Measurements from ENCODE around the gene OSBPL1A. TPM values are rescaled to one million over a fixed set of nuclear protein-coding genes. Genes with fewer than 3 reads are reported as not detected.

The OSBPL1A gene
- total and polyA plus RNA-seq, 9 donors: 43.0 to 68.0 (median 56.7) TPM

GRCh38 chr18:24317370-24317769, 80.3 kb downstream of the OSBPL1A start:
- H3K4me3 ChIP-seq (ENCODE audit: low read length): no peak overlapping the region
- H3K9me3 ChIP-seq (replicated peaks; ENCODE audit: control insufficient read depth, low read depth, low read length): no peaks in the 10 kb centered on the region
- no peaks in the 10 kb centered on the region for H3K4me1 ChIP-seq (ENCODE audit: control insufficient read depth, insufficient read depth, low read length)
- H3K27ac ChIP-seq (ENCODE audit: low read length): no peak overlapping the region
- no peak for DNase-seq
- no peaks in the 10 kb centered on the region for H3K27me3 ChIP-seq (ENCODE audit: control insufficient read depth, insufficient read depth, low read length)
- peaks cover 2% of the 10 kb centered on the region for H3K36me3 ChIP-seq (ENCODE audit: control insufficient read depth, insufficient read depth, low read length)

- Histone ChIP-seq H3K27ac (ENCODE audit: low read length) (no peak overlapping the region), H3K36me3 (ENCODE audit: control insufficient read depth, insufficient read depth, low read length) (peaks cover 2% of the 10 kb centered on the region), H3K27me3 (ENCODE audit: control insufficient read depth, insufficient read depth, low read length) (no peaks in the 10 kb centered on the region), H3K9me3 (replicated peaks; ENCODE audit: control insufficient read depth, low read depth, low read length) (no peaks in the 10 kb centered on the region), H3K4me3 (ENCODE audit: low read length) (no peak overlapping the region), H3K4me1 (ENCODE audit: control insufficient read depth, insufficient read depth, low read length) (no peaks in the 10 kb centered on the region)
- DNase-seq: no peak
- WGBS (ENCODE audit: insufficient coverage): no CpG with 5 or more reads among the region's 1 CpG
Observed at GRCh38 chr18:24315170-24315569, 82.5 kb downstream of the OSBPL1A start.

- Histone ChIP-seq H3K4me1 (ENCODE audit: control insufficient read depth, insufficient read depth, low read length) (no peaks in the 10 kb centered on the region), H3K27me3 (ENCODE audit: control insufficient read depth, insufficient read depth, low read length) (no peaks in the 10 kb centered on the region), H3K27ac (ENCODE audit: low read length) (no peak overlapping the region), H3K36me3 (ENCODE audit: control insufficient read depth, insufficient read depth, low read length) (peaks cover 7% of the 10 kb centered on the region), H3K4me3 (ENCODE audit: low read length) (no peak overlapping the region), H3K9me3 (replicated peaks; ENCODE audit: control insufficient read depth, low read depth, low read length) (no peaks in the 10 kb centered on the region)
- no peak for DNase-seq
- WGBS (ENCODE audit: insufficient coverage): no CpG with 5 or more reads among the region's 2 CpGs
Observed at GRCh38 chr18:24306201-24306600, 91.4 kb downstream of the OSBPL1A start.

GRCh38 chr18:24300703-24301102, 96.9 kb downstream of the OSBPL1A start:
- H3K4me1 ChIP-seq (ENCODE audit: control insufficient read depth, insufficient read depth, low read length): no peaks in the 10 kb centered on the region
- 100% methylated on average over 1 of the region's 3 CpGs for WGBS (ENCODE audit: insufficient coverage)

GRCh38 chr18:24296276-24296675, 101.3 kb downstream of the OSBPL1A start:
- no CpG with 5 or more reads among the region's 3 CpGs for WGBS (ENCODE audit: insufficient coverage)
- no peaks in the 10 kb centered on the region for H3K27me3 ChIP-seq (ENCODE audit: control insufficient read depth, insufficient read depth, low read length)
- DNase-seq: no peak
- no peak overlapping the region for H3K4me3 ChIP-seq (ENCODE audit: low read length)
- no peaks in the 10 kb centered on the region for H3K9me3 ChIP-seq (replicated peaks; ENCODE audit: control insufficient read depth, low read depth, low read length)
- H3K4me1 ChIP-seq (ENCODE audit: control insufficient read depth, insufficient read depth, low read length): no peaks in the 10 kb centered on the region
- no peak overlapping the region for H3K27ac ChIP-seq (ENCODE audit: low read length)
- H3K36me3 ChIP-seq (ENCODE audit: control insufficient read depth, insufficient read depth, low read length): peaks cover 2% of the 10 kb centered on the region

More at GRCh38 chr18:24300703-24301102, 96.9 kb downstream of the OSBPL1A start:
- Histone ChIP-seq H3K9me3 (replicated peaks; ENCODE audit: control insufficient read depth, low read depth, low read length) (no peaks in the 10 kb centered on the region), H3K27me3 (ENCODE audit: control insufficient read depth, insufficient read depth, low read length) (no peaks in the 10 kb centered on the region), H3K4me3 (ENCODE audit: low read length) (no peak overlapping the region), H3K27ac (ENCODE audit: low read length) (no peak overlapping the region), H3K36me3 (ENCODE audit: control insufficient read depth, insufficient read depth, low read length) (peaks cover 8% of the 10 kb centered on the region)
- no peak for DNase-seq

- no peaks in the 10 kb centered on the region for H3K36me3 ChIP-seq (ENCODE audit: control insufficient read depth, insufficient read depth, low read length)
- no peaks in the 10 kb centered on the region for H3K9me3 ChIP-seq (replicated peaks; ENCODE audit: control insufficient read depth, low read depth, low read length)
- DNase-seq: no peak
- no peak overlapping the region for H3K27ac ChIP-seq (ENCODE audit: low read length)
- H3K27me3 ChIP-seq (ENCODE audit: control insufficient read depth, insufficient read depth, low read length): no peaks in the 10 kb centered on the region
- H3K4me3 ChIP-seq (ENCODE audit: low read length): no peak overlapping the region
- no peaks in the 10 kb centered on the region for H3K4me1 ChIP-seq (ENCODE audit: control insufficient read depth, insufficient read depth, low read length)
- WGBS (ENCODE audit: insufficient coverage): 79% methylated on average over 10 of the region's 12 CpGs
Observed at GRCh38 chr18:24293254-24293653, 104.4 kb downstream of the OSBPL1A start.

GRCh38 chr18:24278591-24278990, 119.0 kb downstream of the OSBPL1A start:
- H3K27ac ChIP-seq (ENCODE audit: low read length): no peak overlapping the region
- no peak for DNase-seq
- no peaks in the 10 kb centered on the region for H3K27me3 ChIP-seq (ENCODE audit: control insufficient read depth, insufficient read depth, low read length)
- no peak overlapping the region for H3K4me3 ChIP-seq (ENCODE audit: low read length)
- H3K4me1 ChIP-seq (ENCODE audit: control insufficient read depth, insufficient read depth, low read length): no peaks in the 10 kb centered on the region
- no peaks in the 10 kb centered on the region for H3K9me3 ChIP-seq (replicated peaks; ENCODE audit: control insufficient read depth, low read depth, low read length)
- WGBS (ENCODE audit: insufficient coverage): no CpG with 5 or more reads among the region's 3 CpGs
- H3K36me3 ChIP-seq (ENCODE audit: control insufficient read depth, insufficient read depth, low read length): no peaks in the 10 kb centered on the region

- Histone ChIP-seq H3K36me3 (ENCODE audit: control insufficient read depth, insufficient read depth, low read length) (no peaks in the 10 kb centered on the region), H3K9me3 (replicated peaks; ENCODE audit: control insufficient read depth, low read depth, low read length) (no peaks in the 10 kb centered on the region), H3K4me3 (ENCODE audit: low read length) (no peak overlapping the region), H3K27me3 (ENCODE audit: control insufficient read depth, insufficient read depth, low read length) (no peaks in the 10 kb centered on the region), H3K27ac (ENCODE audit: low read length) (no peak overlapping the region), H3K4me1 (ENCODE audit: control insufficient read depth, insufficient read depth, low read length) (no peaks in the 10 kb centered on the region)
- no CpG with 5 or more reads among the region's 4 CpGs for WGBS (ENCODE audit: insufficient coverage)
- DNase-seq: no peak
Observed at GRCh38 chr18:24277516-24278195, 120.0 kb downstream of the OSBPL1A start.

- H3K4me3 ChIP-seq (ENCODE audit: low read length): no peak overlapping the region
- no peaks in the 10 kb centered on the region for H3K36me3 ChIP-seq (ENCODE audit: control insufficient read depth, insufficient read depth, low read length)
- H3K27me3 ChIP-seq (ENCODE audit: control insufficient read depth, insufficient read depth, low read length): no peaks in the 10 kb centered on the region
- no peaks in the 10 kb centered on the region for H3K4me1 ChIP-seq (ENCODE audit: control insufficient read depth, insufficient read depth, low read length)
- DNase-seq: no peak
- no peaks in the 10 kb centered on the region for H3K9me3 ChIP-seq (replicated peaks; ENCODE audit: control insufficient read depth, low read depth, low read length)
- no peak overlapping the region for H3K27ac ChIP-seq (ENCODE audit: low read length)
Observed at GRCh38 chr18:24276994-24277393, 120.6 kb downstream of the OSBPL1A start.

GRCh38 chr18:24274837-24275236, 122.8 kb downstream of the OSBPL1A start:
- Histone ChIP-seq H3K27me3 (ENCODE audit: control insufficient read depth, insufficient read depth, low read length) (no peaks in the 10 kb centered on the region), H3K9me3 (replicated peaks; ENCODE audit: control insufficient read depth, low read depth, low read length) (no peaks in the 10 kb centered on the region), H3K27ac (ENCODE audit: low read length) (no peak overlapping the region), H3K4me3 (ENCODE audit: low read length) (no peak overlapping the region), H3K36me3 (ENCODE audit: control insufficient read depth, insufficient read depth, low read length) (no peaks in the 10 kb centered on the region), H3K4me1 (ENCODE audit: control insufficient read depth, insufficient read depth, low read length) (peaks cover 2% of the 10 kb centered on the region)
- peak; percentile 69 for DNase-seq
- WGBS (ENCODE audit: insufficient coverage): 40% methylated on average over 3 of the region's 3 CpGs

GRCh38 chr18:24273596-24273995, 124.0 kb downstream of the OSBPL1A start:
- Histone ChIP-seq H3K36me3 (ENCODE audit: control insufficient read depth, insufficient read depth, low read length) (no peaks in the 10 kb centered on the region), H3K4me3 (ENCODE audit: low read length) (no peak overlapping the region), H3K27me3 (ENCODE audit: control insufficient read depth, insufficient read depth, low read length) (no peaks in the 10 kb centered on the region), H3K9me3 (replicated peaks; ENCODE audit: control insufficient read depth, low read depth, low read length) (no peaks in the 10 kb centered on the region), H3K27ac (ENCODE audit: low read length) (no peak overlapping the region), H3K4me1 (ENCODE audit: control insufficient read depth, insufficient read depth, low read length) (peaks cover 2% of the 10 kb centered on the region)
- no peak for DNase-seq
- 100% methylated on average over 2 of the region's 2 CpGs for WGBS (ENCODE audit: insufficient coverage)

All from muscle of leg (tissue), 11 donors.